Muscle of arm (tissue), 14 donors: ENCODE results near the gene RBM7. TPM values are rescaled to one million over a fixed set of nuclear protein-coding genes. Genes with fewer than 3 reads are reported as not detected.

ENCODE experiments used
- DNase-seq: peaks from one replicate; pipeline ENCODE4 v3.0.0-alpha.2; 2013
- long read RNA-seq, 11 donors: transcript quantifications; one replicate each; lab custom pipeline, GENCODE V29; 2026
- polyA plus RNA-seq, 12 donors: library from polyadenylated mRNA; unstranded; fragments of 120-200 nt; gene quantifications; one replicate each; pipeline ENCODE4 v1.2.1, GENCODE V29; 2013; ENCODE audit not compliant: insufficient read length in 12 of 12

RBM7 gene, protein sequence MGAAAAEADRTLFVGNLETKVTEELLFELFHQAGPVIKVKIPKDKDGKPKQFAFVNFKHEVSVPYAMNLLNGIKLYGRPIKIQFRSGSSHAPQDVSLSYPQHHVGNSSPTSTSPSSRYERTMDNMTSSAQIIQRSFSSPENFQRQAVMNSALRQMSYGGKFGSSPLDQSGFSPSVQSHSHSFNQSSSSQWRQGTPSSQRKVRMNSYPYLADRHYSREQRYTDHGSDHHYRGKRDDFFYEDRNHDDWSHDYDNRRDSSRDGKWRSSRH
- 10 to 100 TPM in 11 of 12 donors, not detected in 1; 23.7 to 50.0 (median 32.4) TPM for polyA plus RNA-seq
- long read RNA-seq, donor 1, full-length matches to known transcripts = 21 of 21 reads
- long read RNA-seq, donor 1, partial matches to known transcripts = 0 of 21 reads
- long read RNA-seq, donor 1, other reads (novel, unspliced or antisense) = 0 of 21 reads
- long read RNA-seq, donor 2, full-length matches to known transcripts = 20 of 20 reads
- long read RNA-seq, donor 2, partial matches to known transcripts = 0 of 20 reads
- long read RNA-seq, donor 2, other reads (novel, unspliced or antisense) = 0 of 20 reads
- long read RNA-seq, donor 3, full-length matches to known transcripts = 7 of 7 reads
- long read RNA-seq, donor 3, partial matches to known transcripts = 0 of 7 reads
- long read RNA-seq, donor 3, other reads (novel, unspliced or antisense) = 0 of 7 reads
- long read RNA-seq, donor 4, full-length matches to known transcripts = 2 of 2 reads
- long read RNA-seq, donor 4, partial matches to known transcripts = 0 of 2 reads
- long read RNA-seq, donor 4, other reads (novel, unspliced or antisense) = 0 of 2 reads
- long read RNA-seq, donor 5 = 0 reads
- long read RNA-seq, donor 6, full-length matches to known transcripts = 12 of 12 reads
- long read RNA-seq, donor 6, partial matches to known transcripts = 0 of 12 reads
- long read RNA-seq, donor 6, other reads (novel, unspliced or antisense) = 0 of 12 reads
- long read RNA-seq, donor 7, full-length matches to known transcripts = 6 of 6 reads
- long read RNA-seq, donor 7, partial matches to known transcripts = 0 of 6 reads
- long read RNA-seq, donor 7, other reads (novel, unspliced or antisense) = 0 of 6 reads
- long read RNA-seq, donor 8, full-length matches to known transcripts = 15 of 15 reads
- long read RNA-seq, donor 8, partial matches to known transcripts = 0 of 15 reads
- long read RNA-seq, donor 8, other reads (novel, unspliced or antisense) = 0 of 15 reads
- long read RNA-seq, donor 9, full-length matches to known transcripts = 7 of 7 reads
- long read RNA-seq, donor 9, partial matches to known transcripts = 0 of 7 reads
- long read RNA-seq, donor 9, other reads (novel, unspliced or antisense) = 0 of 7 reads
- long read RNA-seq, donor 10, full-length matches to known transcripts = 16 of 16 reads
- long read RNA-seq, donor 10, partial matches to known transcripts = 0 of 16 reads
- long read RNA-seq, donor 10, other reads (novel, unspliced or antisense) = 0 of 16 reads
- long read RNA-seq, donor 11, full-length matches to known transcripts = 14 of 14 reads
- long read RNA-seq, donor 11, partial matches to known transcripts = 0 of 14 reads
- long read RNA-seq, donor 11, other reads (novel, unspliced or antisense) = 0 of 14 reads

DNA sequence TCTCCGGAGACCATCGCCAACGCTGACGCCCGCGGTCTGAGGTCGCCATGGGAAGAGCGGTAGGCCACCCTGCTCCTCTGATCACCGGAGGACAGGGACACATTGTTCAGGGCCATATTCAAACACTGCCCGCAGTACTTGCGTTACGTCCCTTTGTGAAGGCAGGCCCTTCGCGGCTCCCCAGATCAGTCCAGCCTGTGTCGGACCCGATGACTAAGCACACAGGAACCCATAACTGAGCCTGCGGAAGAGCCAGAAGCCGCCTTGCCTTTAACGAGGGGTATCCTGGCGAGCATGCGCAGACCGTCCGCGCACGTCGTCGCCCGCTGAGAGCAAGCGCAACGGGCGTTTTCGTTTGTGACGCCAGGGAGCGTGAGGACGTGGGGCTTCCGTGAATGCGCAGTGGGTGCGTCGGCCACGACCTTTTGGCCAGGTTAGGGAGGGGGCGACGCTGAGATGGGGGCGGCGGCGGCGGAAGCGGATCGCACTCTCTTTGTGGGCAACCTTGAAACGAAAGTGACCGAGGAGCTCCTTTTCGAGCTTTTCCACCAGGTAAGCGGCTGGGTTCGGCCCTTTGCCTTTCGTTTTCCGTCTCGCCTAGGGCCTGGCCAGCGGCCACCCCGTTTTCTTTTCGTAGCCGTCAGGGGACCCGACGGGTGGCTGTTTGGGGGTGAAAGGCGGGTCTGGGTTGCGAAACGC, at the start of gene RBM7, which contains the start of gene C11orf71:
Gene RBM7 (plus strand): TSS at position 451 of the 699 bp plus-strand sequence. CDS start 6 bp downstream, at position 457.
Gene C11orf71 (minus strand): TSS at position 296 of the 699 bp plus-strand sequence. CDS start 180 bp downstream, at position 116.
- DNase-seq = peak; percentile 98

DNA sequence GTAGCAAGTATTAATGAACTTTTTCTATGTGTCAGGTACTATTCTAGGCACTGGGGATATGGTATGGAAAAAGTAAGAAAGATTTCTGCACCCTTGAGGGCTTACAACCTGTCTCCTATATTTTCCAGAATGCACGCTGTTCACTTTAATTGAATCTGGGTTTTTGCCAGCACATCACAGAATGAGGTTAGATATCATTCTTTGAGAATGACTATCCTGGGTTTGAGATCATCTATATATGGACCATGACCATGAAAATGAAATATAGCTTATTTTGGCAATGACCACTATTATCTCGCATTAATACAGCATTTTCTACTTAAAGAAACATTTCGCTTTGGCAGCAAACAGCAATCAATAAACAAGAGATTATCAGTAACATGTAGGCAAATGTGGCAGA, 47.0 kb upstream of the RBM7 start:
- no peak for DNase-seq

DNA sequence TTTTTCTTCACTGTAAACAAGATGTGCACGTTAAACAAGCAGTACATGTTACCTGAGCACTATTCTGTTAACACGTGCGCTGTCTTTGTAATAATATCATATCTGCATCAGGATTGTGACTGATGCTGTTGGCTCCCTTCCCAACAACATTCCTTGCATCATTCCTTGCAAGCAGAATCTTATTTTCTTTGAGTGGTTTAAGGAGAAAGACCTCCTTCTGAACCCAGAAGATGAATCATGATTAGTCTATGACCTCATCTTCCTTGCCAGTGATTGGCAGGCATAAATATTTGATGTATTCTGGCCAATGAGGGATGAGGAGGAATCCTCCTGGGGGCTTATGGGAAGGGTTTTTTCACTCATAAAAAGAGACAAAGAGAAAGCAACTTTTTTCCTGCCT, 46.4 kb upstream of the RBM7 start:
- peak; percentile 15 for DNase-seq

DNA sequence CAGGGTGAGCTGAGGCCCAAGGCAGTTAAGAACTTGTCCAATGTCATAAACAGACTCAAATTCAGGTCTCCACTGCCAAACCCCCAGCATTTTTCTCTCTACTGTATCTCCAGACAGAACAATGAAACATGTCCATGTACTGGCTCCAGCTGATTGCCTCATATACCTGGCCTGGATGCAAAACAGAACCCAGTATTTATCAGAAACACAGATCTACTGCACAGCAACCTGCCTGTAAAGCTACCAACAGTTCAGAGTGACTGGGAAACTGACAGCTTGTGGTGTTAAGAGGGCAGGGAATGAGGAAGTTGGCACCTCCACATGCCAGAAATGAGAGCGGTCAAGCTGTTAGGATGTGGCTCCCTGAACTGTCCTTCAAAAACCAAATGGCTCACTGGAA, 41.8 kb upstream of the RBM7 start:
- no peak for DNase-seq

DNA sequence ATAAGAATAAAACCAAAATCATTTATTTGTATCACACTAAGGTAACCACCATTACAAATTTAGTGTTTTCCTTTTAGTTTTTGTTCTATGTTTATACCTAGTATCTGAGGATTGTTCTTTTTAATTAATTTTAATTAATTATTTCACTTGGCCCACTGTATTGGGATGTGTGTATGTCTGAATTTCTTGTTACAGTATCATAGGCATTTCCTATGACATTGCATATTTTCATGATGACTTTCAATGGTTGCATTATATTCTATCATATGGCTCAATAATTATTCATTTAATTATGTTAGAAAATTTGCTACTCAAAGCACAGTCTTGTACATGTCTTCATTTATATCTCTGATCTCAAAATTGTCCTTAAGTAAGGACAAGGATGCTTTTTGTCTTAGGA, 41.1 kb upstream of the RBM7 start:
- DNase-seq = no peak

DNA sequence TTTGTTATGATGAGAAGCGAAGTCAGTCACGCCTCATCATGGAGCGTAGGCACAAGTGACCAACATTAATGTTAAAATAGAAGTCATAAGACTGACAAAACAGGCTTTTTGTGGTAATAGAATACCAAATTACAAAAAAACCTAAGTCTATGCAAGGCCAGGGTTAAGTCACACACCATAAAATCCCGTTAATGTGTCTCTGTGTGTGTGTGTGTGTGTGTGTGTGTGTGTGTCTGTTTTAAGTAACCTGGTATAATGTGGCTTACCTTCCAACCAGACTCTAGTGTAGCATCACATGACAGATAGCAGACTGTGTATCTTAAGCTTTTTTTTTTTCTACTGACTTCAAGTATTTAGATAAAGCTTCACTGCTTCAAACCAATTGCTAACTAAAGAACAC, 38.1 kb upstream of the RBM7 start:
- DNase-seq = no peak

DNA sequence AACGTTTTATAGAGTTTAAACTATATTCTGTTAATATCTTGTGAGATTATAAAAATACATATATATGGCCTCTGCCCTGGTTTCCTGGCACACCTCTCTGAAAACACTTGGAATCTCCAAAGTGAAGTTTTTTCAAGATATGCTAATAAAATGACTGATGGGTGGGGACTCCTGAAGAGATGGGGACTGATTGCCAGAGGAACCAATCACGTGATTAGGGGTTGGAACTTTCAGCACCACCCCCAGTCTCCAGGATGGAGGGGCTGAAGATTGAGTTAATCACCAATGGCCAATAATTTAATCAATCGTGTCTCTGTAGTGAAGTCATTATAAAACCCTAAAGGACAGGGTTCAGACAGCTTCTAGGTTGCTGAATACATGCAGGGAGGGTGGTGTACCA, 37.5 kb upstream of the RBM7 start:
- DNase-seq = no peak

DNA sequence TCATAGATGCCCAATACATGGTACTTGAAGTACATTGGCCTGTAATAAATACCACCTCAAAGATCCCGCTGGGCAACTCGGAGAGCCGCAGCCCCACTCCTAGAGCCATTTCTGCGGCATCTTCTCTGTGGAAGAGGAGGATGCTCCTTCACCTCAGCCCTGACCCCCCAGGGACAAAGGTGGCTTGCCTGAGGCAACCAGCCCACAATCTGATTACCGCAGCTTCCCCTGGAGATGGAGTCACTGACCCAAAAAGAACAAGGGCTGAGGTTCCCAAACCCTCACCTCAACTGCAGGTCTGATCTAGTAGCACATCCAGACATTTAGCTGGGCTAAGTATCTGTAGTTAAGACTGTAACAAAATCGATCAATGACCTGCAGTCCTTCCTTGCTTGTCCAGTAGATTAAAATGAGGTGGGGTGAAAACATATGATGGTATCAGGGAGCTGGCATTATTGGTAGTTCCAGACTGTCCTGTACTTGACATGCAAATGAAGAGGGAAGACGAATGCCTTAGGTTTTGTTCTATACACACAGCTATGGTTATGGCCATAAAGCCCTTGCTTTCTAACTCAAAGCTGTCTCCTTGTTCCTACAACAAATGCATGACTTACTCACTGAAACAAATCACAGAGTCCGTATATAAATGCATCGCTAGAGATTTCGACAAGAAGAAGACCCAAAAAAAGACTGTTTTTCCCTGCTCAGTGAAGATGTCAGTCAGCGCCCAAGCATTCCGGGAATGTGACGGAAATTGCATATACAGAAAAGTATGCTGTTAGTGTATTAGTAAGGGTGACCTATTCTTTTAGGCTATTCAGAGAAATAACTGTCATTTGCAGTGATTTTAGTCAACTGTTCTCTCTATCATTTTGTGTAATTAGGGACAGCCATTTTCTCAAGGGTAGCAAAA, 33.9 kb upstream of the RBM7 start:
- no peak for DNase-seq

DNA sequence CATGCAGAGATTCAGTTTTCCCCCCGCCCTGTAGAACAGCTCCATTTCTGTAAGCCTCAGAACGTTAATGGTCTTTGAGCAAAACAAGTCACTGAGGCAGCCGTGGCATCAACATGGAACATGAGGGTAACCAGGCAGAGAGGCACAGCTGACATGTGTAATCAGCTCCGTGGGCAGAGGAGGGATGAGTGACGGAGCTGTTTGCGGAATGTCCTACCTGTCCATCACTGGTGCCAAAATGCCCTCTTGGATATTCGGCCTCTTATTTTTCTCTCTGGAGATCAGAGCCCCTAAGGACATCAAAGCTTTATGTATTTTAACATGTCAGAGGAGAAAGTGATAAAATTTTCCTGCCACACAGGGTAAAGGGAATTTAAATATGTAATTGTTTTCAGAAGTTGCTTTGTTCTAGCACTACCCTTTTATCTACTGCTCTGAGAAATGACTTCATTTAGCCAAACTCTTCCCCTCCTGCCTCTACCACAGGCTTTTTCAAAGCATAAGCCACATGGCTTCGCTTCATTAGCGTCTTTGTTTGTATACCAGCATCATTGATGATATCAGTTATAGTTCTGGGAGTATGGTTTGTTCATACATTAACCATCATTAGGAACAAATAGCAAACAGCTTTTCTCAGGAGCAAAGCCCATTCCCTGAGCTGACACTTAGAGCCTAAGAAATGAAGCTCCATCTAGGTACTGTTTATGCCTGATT, 33.1 kb upstream of the RBM7 start:
- no peak for DNase-seq

DNA sequence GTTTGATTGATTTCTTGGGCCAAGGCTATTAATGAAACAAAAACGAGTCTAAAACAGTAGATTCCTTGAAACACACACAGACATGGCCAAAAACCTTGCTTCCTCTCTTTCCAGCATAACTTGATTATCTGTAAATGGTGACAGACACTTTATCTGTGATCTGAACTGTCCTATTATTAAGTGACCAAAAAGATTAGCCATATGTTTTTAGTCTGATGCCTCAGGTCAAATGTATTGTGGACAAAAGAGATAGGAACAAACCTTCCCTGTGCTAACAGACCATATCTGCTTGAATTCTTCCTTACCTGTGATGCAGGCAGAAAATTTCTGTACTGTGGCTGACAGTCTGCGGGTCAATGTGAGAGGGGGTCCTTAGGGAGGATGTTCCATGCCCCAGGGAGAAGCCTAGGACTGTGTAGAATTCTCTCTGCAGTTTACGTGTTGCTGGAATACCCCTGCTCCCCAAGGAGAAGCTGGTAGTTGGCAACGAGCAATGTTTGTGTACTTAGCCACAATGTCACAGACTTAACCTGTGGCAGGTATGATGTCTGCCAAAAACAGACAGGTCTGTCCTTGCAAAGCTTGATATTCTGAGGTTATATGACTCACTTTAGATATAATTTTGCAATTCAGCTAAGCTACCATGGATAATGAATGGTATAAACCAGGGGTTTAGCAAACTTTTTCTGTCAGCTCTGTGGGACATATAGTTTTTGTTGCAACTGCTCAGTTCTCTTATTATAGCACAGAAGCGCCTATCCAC, 31.4 kb upstream of the RBM7 start:
- no peak for DNase-seq

DNA sequence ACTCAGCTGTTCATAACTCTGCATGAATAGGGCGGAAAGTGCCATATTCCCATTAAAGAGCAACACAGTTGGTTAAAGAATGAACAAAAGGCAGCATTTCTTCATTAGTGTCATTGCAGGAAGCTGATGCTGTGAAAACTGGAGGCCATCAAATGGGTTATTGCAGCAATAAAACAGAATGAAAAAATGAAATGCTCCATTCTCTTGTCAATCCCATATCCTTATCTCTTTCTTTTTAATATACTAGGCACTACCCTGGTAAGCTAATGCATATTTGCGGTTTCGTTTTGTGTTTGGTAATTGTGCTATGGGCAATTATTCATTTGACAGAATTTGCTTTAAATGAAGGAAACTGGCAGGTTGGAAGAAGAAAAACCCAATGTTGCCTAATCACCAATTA, 25.4 kb upstream of the RBM7 start:
- DNase-seq = no peak

DNA sequence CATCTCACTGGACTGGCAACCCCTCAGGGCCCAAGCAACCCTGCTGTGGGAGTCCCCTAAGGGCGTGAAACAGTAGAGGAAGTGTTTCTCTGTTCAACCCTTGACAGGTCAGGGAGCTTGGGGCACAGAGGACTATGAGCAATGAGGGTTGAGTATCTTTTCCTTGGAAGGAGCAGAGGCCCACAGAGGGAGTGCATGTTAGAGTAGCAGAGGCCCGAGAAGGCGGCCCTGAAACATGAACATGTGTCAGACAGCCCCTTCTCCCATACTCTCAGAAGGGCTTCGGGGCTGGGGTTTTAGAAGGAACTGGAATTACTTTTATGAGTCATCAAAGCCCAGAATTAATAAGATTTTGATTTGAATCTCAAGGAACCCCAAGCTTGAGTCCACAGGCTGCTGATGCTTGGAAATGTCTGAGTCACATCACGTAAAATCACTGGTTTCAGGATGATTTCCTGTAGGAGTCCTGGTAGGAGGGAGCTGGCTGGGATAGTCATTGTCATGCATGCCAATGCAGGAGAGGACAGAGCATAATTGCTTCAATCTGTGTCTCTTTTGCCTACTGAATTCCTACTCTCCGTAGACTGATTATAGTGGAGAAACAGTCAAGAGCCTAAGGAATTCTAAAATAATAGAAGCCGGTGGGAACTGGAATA, 22.7 kb upstream of the RBM7 start:
- no peak for DNase-seq

DNA sequence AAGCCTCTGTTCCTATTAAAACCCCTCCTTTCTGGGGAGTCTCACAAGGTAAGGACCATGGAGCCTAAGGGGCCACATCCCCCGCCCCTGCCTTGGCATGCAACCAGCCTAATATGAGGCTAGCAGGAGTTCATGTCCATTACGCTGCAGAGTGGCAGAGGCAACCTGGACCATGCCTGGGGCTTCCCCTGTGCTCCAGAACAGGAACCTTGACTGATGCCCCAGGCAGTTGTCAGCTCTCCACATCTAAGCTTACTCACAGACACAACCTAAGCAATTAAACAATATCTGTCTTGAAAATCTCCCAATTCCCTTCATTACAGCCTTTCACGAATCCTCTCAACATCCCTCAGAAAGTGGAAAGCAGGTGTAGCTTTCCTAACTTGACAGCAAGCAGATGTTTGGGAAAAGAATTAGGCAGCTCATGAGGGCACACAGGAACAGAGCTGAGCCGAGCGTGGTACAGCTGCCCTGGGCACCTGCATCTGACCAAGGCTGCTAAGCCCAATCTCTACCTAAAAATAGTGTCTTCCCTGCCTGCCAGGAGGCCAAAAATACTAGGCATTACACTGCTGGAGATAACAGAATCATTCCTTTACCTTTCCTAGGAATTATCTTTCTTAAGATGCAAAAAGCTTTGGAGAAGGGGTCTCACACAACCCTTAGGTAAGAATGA, 20.9 kb upstream of the RBM7 start:
- no peak for DNase-seq

DNA sequence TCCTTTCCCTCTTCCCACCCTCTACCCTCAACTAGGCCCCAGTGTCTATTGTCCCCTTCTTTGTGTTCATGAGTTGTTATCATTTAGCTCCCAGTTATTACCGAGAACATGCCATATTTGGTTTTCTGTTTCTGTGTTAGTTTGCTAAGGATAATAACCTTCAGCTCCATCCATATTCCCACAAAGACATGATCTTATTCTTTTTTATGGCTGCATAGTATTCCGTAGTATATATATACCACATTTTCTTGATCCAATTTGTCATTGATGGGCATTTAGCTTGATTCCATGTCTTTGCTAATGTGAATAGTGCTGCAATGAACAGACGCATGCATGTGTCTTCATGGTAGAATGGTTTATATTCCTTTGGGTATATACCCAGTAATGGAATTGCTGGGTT, 18.0 kb upstream of the RBM7 start:
- DNase-seq = no peak

DNA sequence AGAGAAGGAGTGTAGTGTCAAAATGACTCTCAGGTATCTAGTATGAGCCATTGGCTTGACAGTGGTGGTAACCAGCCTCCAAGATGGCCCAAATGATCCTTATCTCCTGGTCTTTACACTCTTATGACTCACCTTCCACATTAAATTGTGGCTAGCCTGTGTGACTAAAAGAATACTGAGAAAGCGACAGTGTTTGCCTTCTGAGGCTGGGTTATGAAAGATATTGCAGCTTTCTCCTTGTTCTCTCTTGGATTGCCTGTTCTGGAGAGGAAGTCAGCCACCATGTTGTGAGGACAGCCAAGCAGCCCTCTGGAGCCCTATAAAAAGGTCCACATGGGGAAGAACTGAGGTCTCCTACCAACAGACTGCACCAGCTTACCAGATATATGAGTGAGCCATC, 16.0 kb upstream of the RBM7 start:
- no peak for DNase-seq

DNA sequence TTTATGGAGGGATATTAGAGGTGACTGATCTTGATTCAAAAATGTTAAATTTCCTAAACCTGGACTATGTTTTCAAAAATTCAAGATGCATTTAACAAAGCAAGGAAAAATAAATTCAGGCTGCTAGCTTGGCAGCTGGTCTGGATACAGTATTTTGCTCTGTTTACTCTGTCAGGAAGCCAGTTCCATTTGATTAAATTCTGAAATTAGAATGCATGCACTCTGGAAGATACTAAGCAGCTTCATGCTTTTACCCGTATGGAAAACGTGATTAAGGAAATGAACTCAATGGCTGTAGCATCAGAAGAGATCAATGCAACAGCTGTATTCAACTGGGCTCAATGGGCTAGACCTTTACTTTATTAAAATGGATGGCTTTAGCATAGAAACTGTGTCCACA, 14.3 kb upstream of the RBM7 start:
- DNase-seq = no peak

DNA sequence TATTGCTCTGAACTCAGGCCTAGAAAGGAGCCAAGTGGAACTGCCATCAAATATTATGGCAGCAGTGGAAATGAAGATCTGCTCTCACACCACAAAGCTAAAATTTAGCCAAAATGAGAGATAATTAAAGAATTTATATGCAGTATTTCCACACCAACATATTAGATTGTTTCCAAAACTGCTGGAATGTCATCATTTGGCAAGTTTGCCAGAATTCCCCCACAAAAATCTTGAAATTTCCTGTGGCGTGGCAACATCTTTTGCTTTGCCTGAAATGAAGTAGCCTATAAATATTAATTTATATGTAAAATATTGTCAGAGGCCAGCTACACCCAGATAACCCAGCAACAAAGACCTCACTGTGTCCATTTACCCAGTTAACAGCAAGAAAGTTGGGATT, 13.9 kb upstream of the RBM7 start:
- DNase-seq = no peak
